Hematopoietic multipotent progenitor cell (in vitro differentiated cells): ENCODE measurements around the gene CAMK2B. TPM values are rescaled to one million over a fixed set of nuclear protein-coding genes. Genes with fewer than 3 reads are reported as not detected.
A peak's percentile ranks its signal among the peaks of the same experiment; 100 is the strongest.

ENCODE experiments used
- DNase-seq, 3 donors: peaks; one replicate each; pipeline ENCODE4 v3.0.0-alpha.2; 2011 to 2015; ENCODE audit warnings: low read depth in 2 of 3, low spot score in 2 of 3
- total RNA-seq: library from RNA; depleted of rRNA; stranded (reverse); fragments of >200 nt; gene quantifications from one replicate; pipeline ENCODE4 v1.2.3, GENCODE V29; 2012

Gene CAMK2B
- total RNA-seq, 1 donor = under 0.01 TPM

GRCh38 chr7:44331682-44332081 lies 6.3 kb upstream of the CAMK2B start:
- DNase-seq = no peak

DNA sequence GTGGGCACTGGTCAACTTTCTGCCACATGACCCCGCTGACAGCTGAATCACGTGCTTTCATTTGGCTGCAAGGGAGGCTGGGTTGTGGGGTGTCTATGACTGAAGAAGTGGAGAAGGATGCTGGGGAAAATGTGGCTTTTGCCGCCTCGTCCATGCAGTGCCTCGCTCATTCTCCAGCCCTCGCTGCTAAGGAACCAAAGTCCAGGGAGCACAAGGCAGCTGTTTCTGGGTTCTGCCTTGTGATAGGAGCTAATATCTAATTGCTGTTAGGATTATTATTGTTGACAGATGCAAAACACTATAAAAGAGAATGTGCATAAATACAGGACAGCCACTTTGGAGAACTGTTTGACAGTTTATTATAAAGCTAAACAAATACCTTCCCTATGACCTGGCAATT lies 4.9 kb upstream of the CAMK2B start:
- DNase-seq = no peak

GRCh38 chr7:44329888-44330287 lies 4.5 kb upstream of the CAMK2B start:
- DNase-seq = no peak

- no peak for DNase-seq
Measured at GRCh38 chr7:44329081-44329480, 3.7 kb upstream of the CAMK2B start.

GRCh38 chr7:44327981-44328380 lies 2.6 kb upstream of the CAMK2B start:
- DNase-seq = no peak

DNA sequence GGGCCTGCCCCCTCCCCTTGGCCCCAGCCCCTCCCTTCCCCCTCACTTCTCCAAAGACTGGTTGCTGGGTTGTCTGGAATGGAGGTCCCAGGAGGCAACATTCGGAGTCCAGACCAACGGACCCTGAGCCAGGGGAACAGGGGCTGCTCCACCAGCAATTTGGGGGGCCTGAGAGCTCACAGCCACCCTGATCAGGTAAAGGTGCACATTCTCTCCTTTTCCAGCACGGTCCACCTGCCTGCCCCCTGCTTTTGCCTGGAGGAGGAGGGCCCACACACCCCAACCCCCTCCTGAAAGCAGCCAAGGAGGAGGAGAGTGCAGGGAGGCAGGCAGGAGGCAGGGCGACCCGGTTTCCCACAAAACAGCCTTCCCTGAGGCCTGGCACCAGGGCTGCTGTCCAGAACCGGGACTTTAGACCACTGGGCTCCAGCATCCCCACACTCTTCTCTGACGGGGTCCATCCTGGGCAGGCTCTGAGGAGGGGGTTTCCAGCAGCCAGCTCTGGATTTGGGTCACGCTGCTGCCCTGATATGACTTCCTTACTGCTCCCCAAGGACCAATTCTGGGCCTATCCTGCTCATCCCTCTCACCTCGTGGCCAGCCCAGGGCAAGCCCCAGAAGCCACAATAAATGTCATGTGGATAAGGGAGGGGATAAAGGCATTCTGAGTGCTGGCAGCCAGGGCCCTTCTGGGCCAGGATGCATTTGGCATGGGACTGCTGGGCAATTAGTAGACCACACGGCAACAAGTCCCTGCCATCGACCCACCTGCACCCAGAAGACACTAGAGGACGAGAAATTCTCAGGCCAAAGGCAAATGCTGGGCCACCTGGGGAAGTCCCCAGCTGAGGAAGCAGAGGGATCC lies 1.1 kb upstream of the CAMK2B start:
- DNase-seq = no peak

DNA sequence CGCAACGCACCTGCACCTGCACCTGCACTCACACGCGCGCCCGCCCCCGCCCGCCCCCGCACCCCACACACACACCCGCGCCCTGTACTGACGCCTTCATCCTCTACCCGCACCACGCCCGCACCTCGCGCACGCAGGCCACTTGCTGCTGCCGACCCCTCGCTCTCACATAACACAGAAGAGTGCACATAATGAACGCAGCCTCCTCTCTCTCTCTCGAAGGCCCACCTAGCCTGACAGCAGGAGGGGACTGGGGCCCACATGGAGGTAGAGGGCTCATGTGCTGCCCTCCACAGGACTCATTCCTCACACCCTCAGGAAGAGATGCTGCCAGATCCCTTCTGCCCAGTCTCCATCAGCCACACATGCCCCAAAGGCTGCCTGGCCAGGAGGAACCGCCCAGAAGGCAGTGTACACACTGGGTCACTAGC lies 432 bp upstream of the CAMK2B start:
- peak in 1 of 3 donors; percentile 47 for DNase-seq

DNA sequence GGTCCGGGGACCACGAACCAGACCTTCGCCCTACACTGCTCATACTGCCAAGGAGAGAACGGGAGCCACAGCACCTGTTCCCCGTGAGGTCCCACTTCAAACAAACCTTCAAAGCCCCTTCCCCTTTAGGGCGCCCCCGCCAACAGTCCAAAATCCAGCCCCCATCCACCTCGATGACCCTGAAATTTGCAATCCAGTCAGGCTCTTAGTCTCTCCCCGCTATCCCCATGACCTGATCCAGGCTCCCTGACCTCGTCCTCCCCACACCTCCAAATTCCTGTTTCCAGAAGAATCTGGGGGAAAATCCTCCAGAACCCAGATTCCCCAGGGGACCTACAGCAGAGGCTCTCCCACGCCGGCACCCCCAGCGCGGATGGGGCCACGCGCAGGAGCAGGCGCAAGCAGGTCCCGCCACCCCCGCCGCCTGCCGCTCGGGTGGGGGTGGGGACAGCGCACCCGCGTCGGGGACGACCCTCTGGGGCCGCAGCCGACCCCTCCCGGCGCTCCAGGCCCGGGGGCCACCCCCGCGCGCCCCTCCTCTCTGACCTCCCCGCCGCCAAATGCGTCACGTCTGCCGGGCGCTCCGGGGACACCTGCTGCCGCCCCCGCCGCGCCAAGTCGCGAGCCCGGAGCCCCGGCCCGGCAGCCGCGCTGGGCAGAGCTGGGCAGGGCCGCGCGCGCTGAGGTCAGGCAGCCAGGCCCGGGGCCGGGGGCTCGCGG lies 753 bp downstream of the CAMK2B start:
- DNase-seq = no peak

DNA sequence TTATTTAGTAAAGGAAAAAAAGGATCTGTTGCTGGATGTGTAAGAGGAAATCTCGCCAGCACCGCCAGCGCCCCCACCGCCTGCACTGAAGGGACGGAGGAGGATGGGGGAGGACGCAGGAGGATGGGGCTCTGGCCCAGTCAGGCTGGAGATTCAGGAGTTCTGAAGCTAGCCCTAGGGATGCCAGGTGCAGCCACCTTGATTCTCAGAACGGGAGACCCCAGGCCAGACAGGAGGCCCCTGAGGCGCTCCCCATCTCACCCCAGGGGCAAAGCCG lies 1.3 kb downstream of the CAMK2B start:
- no peak for DNase-seq

DNA sequence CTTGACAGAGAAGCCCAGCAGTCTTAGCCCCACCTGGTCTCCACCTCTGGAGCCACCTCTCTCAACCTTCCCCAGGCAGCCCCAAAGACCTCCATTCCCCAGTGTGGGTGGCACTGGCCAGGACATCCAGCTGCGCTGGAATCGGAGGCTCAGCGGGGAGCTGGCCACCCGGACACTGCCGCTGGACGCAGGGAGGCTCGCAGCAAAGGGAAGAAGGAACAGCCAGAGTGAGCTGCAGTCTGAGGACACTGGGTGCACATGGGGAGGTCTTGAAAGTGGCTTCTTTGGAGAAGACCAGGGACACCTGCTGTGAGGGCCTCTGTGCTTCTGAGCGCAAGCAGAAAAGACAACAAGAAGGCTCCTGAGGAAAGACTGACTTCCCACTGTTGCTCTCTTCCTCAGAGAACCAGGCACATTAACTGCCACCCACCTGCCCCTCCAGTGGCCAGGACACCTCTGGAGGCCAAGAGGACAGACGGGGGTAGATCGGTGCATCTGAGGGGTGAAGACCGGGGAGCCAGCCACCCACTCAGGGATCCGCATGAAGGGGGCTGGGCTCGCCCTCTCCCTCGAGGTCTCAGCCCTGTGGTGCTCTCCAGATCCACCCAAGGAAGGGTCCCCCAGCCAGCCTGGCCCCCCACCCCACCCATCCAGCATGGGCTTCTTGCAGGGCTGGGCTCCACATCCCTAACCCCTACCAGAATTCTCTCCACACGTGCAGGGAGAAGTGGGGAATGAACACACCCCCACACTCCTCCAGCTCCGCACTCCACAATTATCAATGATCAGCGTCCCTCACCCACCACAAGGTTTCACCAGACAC lies 1.8 kb downstream of the CAMK2B start:
- DNase-seq = no peak

DNA sequence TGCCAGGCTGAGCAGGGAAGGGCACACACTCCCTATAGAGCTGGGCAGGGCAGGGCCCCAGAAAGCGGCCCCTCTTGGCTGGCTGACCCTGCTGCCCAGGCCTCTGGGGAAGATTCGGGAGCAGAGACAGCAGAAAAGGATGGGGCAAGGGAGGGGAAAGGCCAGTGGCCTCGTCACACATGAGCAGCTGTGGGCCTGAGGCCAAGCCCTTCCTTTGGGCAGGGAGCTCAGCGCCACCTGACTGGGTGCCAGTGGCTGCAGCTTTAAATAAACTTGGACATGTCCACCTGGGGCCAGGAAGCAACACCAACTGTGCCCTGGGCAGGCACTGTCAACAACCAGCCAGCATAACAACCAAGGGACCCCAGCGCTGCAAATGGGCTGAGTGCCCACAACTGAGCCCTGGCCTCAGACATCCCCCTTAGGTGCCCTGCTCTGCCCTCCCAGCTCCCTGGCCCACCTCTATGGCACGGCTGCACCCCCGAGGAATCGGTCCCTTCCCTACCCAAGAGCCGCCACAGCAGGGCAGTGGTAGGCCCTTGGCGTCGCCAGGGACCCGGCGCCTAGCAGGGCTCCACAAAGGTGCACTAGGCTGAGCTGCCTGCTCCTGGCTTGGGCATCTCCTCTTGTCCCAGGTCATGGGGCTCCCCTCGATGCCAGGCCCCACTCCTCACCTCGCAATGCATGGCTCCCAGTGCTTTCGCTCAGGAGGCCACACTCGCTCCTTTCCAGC lies 2.6 kb downstream of the CAMK2B start:
- no peak for DNase-seq

- DNase-seq = no peak
Measured at GRCh38 chr7:44321796-44322195, 3.6 kb downstream of the CAMK2B start.

GRCh38 chr7:44320794-44321371 lies 4.5 kb downstream of the CAMK2B start:
- DNase-seq = no peak

GRCh38 chr7:44320141-44320540 lies 5.3 kb downstream of the CAMK2B start:
- no peak for DNase-seq

DNA sequence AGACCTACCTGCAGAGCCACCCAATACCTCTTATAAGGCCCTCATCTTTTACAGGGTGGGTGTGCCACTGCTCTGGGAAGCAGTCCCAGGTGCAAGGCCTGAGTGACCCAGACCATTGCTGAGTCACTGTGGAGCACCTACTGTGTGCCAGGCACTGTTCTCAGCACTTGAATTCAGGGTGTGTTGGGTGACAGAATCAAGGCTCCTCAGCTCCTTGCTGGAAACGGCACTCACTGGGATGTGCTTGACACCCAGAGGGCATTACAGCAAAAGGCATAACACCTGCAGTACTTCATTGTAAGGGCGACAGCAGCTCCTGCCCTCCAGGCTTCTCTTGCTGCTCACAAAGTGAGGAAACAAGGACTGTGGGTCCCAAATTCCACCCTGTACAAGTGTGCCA lies 7.1 kb downstream of the CAMK2B start:
- DNase-seq = no peak

- DNase-seq = no peak
Measured at GRCh38 chr7:44315301-44315903, 10.0 kb downstream of the CAMK2B start.

- DNase-seq = no peak
Measured at GRCh38 chr7:44313621-44314031, 11.8 kb downstream of the CAMK2B start.

DNA sequence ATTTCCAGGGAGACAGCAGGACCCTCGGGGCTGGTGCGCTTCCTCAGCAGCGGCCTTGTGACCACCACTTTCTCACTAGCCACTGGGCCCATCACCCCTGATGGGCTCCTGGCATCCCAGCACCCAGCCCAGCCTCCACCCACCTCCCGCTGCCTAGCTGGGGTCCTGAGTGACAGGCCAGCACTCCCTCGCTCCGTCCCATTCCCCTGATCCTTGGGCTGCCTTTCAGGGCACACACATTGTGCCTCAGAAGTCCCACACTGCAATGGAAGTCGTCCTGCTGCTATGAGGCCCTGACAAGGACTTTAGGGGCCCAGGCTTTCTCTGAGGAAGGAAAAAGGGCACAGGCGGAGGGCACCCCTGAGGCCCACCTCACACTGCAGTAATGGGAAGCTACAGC lies 12.4 kb downstream of the CAMK2B start:
- no peak for DNase-seq

DNA sequence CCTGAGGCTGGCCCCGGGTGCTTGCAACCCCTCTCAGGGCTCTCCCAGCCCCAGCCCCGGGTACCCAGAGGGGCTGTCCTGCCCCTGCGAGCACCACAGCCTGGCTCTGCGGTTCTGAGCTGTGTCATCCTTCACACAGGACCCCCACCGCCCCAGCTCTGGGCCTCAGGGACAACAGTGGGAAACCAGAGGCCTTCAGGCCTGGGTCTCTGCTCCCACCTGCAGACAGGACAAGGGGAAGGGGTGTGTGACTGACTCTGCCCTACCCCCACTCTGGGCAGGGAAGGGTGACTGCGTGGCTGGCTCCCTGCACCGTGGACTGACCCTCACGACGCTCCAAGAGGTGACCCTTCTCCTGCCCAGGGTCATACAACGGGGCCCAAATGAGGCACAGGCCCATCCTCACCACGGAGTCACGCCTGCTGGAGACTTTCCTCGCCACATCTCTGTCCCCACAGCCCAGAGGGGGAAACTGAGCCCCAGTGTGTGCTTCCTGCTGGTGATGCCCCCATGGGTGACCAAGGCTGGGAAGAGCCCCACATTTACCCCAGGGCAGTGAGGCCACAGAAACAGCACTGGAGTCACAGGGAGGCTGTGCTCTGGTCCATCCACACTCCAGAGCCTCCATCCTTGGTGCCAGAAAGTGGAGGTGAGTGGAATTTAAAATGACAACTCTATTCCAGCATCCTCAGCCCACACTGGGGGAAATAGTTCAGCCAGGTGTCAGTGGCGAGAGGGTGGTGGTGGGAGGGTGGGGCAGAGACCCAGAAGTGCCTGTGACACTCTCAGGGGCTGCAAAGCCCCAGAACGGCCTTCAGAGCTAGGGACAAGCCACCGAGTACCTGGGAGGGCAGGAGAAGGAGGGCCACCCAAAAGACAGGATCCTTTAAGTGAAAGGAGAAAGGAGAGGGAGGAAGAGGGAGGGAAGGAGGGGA lies 13.6 kb downstream of the CAMK2B start:
- no peak for DNase-seq
